Kidney epithelial cell (primary cell): ENCODE results near the gene ROR2. TPM values are rescaled to one million over a fixed set of nuclear protein-coding genes. Genes with fewer than 3 reads are reported as not detected.

Experiments used
- DNase-seq: peaks from one replicate; pipeline ENCODE4 v3.0.0-alpha.2; 2010; ENCODE audit warnings: low read depth
- H3K27me3 ChIP-seq: 2 replicates; pipeline ENCODE4 v1.6.0; 2011; ENCODE audit warnings: low read length; ENCODE audit not compliant: control insufficient read depth, insufficient read depth
- H3K36me3 ChIP-seq: 2 replicates; pipeline ENCODE4 v1.5.1; 2011; ENCODE audit warnings: low read length; ENCODE audit not compliant: control insufficient read depth, insufficient read depth
- H3K4me3 ChIP-seq: 2 replicates; pipeline ENCODE4 v1.5.1; 2011; ENCODE audit warnings: low read depth, mild to moderate bottlenecking, control low read depth, low read length
- CTCF ChIP-seq: IDR thresholded peaks from 2 replicates; pipeline ENCODE4 v1.5.1; 2011; ENCODE audit warnings: mild to moderate bottlenecking, moderate library complexity, low read length, control low read depth, inconsistent platforms; ENCODE audit not compliant: insufficient read depth, poor library complexity, severe bottlenecking
- total RNA-seq: library from RNA; depleted of rRNA; stranded (reverse); fragments of >200 nt; gene quantifications from 2 replicates; pipeline ENCODE4 v1.2.3, GENCODE V29; 2015

Gene ROR2
- total RNA-seq, 1 donor from 2014 or later = 1.2 TPM

- DNase-seq = no peak
- no peak for TF ChIP-seq CTCF
- no peaks in the 10 kb centered on the region for H3K36me3 ChIP-seq
- no peak overlapping the region for H3K4me3 ChIP-seq
- no peaks in the 10 kb centered on the region for H3K27me3 ChIP-seq
Measured at GRCh38 chr9:91711755-91712601, 238.1 kb downstream of the ROR2 start.

- TF ChIP-seq CTCF = no peak
- H3K36me3 ChIP-seq = no peaks in the 10 kb centered on the region
- H3K27me3 ChIP-seq = no peaks in the 10 kb centered on the region
Measured at GRCh38 chr9:91710158-91710557, 239.9 kb downstream of the ROR2 start.

GRCh38 chr9:91705386-91705785, 244.6 kb downstream of the ROR2 start:
- Histone ChIP-seq H3K27me3 (no peaks in the 10 kb centered on the region), H3K36me3 (no peaks in the 10 kb centered on the region), H3K4me3 (no peak overlapping the region)
- DNase-seq = no peak
- TF ChIP-seq CTCF = no peak

More at GRCh38 chr9:91710158-91710557, 239.9 kb downstream of the ROR2 start:
- no peak overlapping the region for H3K4me3 ChIP-seq
- no peak for DNase-seq

GRCh38 chr9:91700475-91700874, 249.6 kb downstream of the ROR2 start:
- H3K4me3 ChIP-seq = no peak overlapping the region
- TF ChIP-seq CTCF = no peak
- no peaks in the 10 kb centered on the region for H3K36me3 ChIP-seq
- no peak for DNase-seq
- H3K27me3 ChIP-seq = no peaks in the 10 kb centered on the region

GRCh38 chr9:91698266-91698665, 251.8 kb downstream of the ROR2 start:
- Histone ChIP-seq H3K27me3 (no peaks in the 10 kb centered on the region), H3K4me3 (no peak overlapping the region), H3K36me3 (no peaks in the 10 kb centered on the region)
- DNase-seq = no peak
- TF ChIP-seq CTCF = no peak

GRCh38 chr9:91697201-91697600, 252.8 kb downstream of the ROR2 start:
- no peaks in the 10 kb centered on the region for H3K36me3 ChIP-seq
- no peak for DNase-seq
- H3K27me3 ChIP-seq = no peaks in the 10 kb centered on the region
- H3K4me3 ChIP-seq = no peak overlapping the region
- no peak for TF ChIP-seq CTCF
